Vagina (tissue), 2 donors: ENCODE data around the gene SCFD1. TPM values are rescaled to one million over a fixed set of nuclear protein-coding genes. Genes with fewer than 3 reads are reported as not detected.

Source experiments
- DNase-seq, 2 donors: peaks; one replicate each; pipeline ENCODE4 v3.0.0-alpha.2; 2017; ENCODE audit errors: extremely low spot score in 2 of 2
- H3K27ac ChIP-seq: fragments of 200-600 bp; sonication (generic); one replicate; pipeline ENCODE4 v1.5.1; 2019
- H3K27me3 ChIP-seq: fragments of 200-600 bp; sonication (generic); one replicate; pipeline ENCODE4 v1.5.1; 2019
- H3K36me3 ChIP-seq, 2 donors: fragments of 200-600 bp; sonication (generic); one replicate each; pipeline ENCODE4 v1.5.1; 2017 to 2019
- H3K4me1 ChIP-seq: fragments of 200-600 bp; sonication (generic); one replicate; pipeline ENCODE4 v1.5.1; 2019
- H3K4me3 ChIP-seq, 2 donors: fragments of 200-600 bp; sonication (generic); 1 replicate in 1 of 2; 2 replicates in 1 of 2; pipeline ENCODE4 v1.5.1; 2016 to 2019
- H3K9me3 ChIP-seq: fragments of 200-600 bp; sonication (generic); one replicate; pipeline ENCODE4 v1.5.1; 2019
- CTCF ChIP-seq, 3 experiments: fragments of 450-650 bp in 2 of 3; fragments of 200-600 bp in 1 of 3; sonication (generic) in 1 of 3; IDR thresholded peaks; one replicate each; pipeline ENCODE4 v1.5.1; 2017 to 2019; ENCODE audit warnings: antibody characterized with exemption in 3 of 3, mild to moderate bottlenecking in 2 of 3, moderate library complexity in 2 of 3
- POLR2A ChIP-seq, 2 donors: fragments of 450-650 bp; IDR thresholded peaks; one replicate each; pipeline ENCODE4 v1.6.1; 2017; ENCODE audit warnings: antibody characterized with exemption in 2 of 2, mild to moderate bottlenecking in 2 of 2, moderate library complexity in 2 of 2
- POLR2AphosphoS5 ChIP-seq, 2 donors: sonication (generic); formaldehyde crosslinking; IDR thresholded peaks; one replicate each; pipeline ENCODE4 v1.9.0; 2017; ENCODE audit warnings: antibody characterized with exemption in 2 of 2, mild to moderate bottlenecking in 2 of 2, low read depth in 1 of 2; ENCODE audit not compliant: insufficient read depth in 1 of 2
- intact Hi-C: fragments of 100-400 bp; cut with DNase I; formaldehyde crosslinking; loops from one replicate; pipeline ENCODE4 v1.15.1; 2023
- total RNA-seq: library from RNA; depleted of rRNA; stranded (reverse); fragments of >200 nt; gene quantifications from one replicate; pipeline ENCODE4 v1.2.3, GENCODE V29; 2016

SCFD1 gene
- total RNA-seq, 1 donor from 2014 or later: 40.8 TPM

- peaks cover 9% of the 10 kb centered on the region for H3K4me1 ChIP-seq
These were observed 41.4 kb upstream of the SCFD1 start for GRCh38 chr14:30580616-30581282.

GRCh38 chr14:30581283-30581625, 40.9 kb upstream of the SCFD1 start:
- no peaks in the 10 kb centered on the region for H3K36me3 ChIP-seq
- no peak overlapping the region for H3K27ac ChIP-seq
- no peaks in the 10 kb centered on the region for H3K27me3 ChIP-seq
- H3K4me1 ChIP-seq: peaks cover 9% of the 10 kb centered on the region
- TF ChIP-seq CTCF (IDR thresholded peaks at IDR 0.05) (no peak), POLR2A (IDR thresholded peaks at IDR 0.05) (no peak)
- no peaks in the 10 kb centered on the region for H3K9me3 ChIP-seq
- no peak overlapping the region for H3K4me3 ChIP-seq
- no peak for DNase-seq
- intact Hi-C loops: no loop called here

More at GRCh38 chr14:30580616-30581282, 41.4 kb upstream of the SCFD1 start:
- H3K36me3 ChIP-seq: no peaks in the 10 kb centered on the region
- H3K4me3 ChIP-seq: no peak overlapping the region
- TF ChIP-seq POLR2A (IDR thresholded peaks at IDR 0.05) (no peak), POLR2AphosphoS5 (IDR thresholded peaks at IDR 0.05; ENCODE audit: insufficient read depth in 1 of 2, low read depth in 1 of 2) (no peak)
- no peak for DNase-seq
- intact Hi-C loops: no loop called here
- no peak overlapping the region for H3K27ac ChIP-seq
- H3K27me3 ChIP-seq: no peaks in the 10 kb centered on the region
- no peaks in the 10 kb centered on the region for H3K9me3 ChIP-seq

- Histone ChIP-seq H3K27me3 (no peaks in the 10 kb centered on the region), H3K9me3 (no peaks in the 10 kb centered on the region), H3K27ac (no peak overlapping the region), H3K4me1 (peaks cover 5% of the 10 kb centered on the region), H3K36me3 (no peaks in the 10 kb centered on the region), H3K4me3 (no peak overlapping the region)
- TF ChIP-seq CTCF (IDR thresholded peaks at IDR 0.05): no peak
- TF ChIP-seq POLR2AphosphoS5 (IDR thresholded peaks at IDR 0.05; ENCODE audit: insufficient read depth in 1 of 2, low read depth in 1 of 2): no peak
- no peak for DNase-seq
- intact Hi-C loops: no loop called here
These were observed 39.7 kb upstream of the SCFD1 start for GRCh38 chr14:30582376-30582775.

- no peaks in the 10 kb centered on the region for H3K27me3 ChIP-seq
- no peaks in the 10 kb centered on the region for H3K36me3 ChIP-seq
- H3K9me3 ChIP-seq: no peaks in the 10 kb centered on the region
- no peak overlapping the region for H3K4me3 ChIP-seq
- H3K27ac ChIP-seq: no peak overlapping the region
- DNase-seq: no peak
- intact Hi-C loops: no loop called here
- TF ChIP-seq POLR2AphosphoS5 (IDR thresholded peaks at IDR 0.05; ENCODE audit: insufficient read depth in 1 of 2, low read depth in 1 of 2) (no peak), CTCF (IDR thresholded peaks at IDR 0.05) (no peak), POLR2A (IDR thresholded peaks at IDR 0.05) (no peak)
- H3K4me1 ChIP-seq: no peaks in the 10 kb centered on the region
These were observed 38.0 kb upstream of the SCFD1 start for GRCh38 chr14:30584058-30584630.

GRCh38 chr14:30585204-30585603, 36.9 kb upstream of the SCFD1 start:
- H3K27me3 ChIP-seq: no peaks in the 10 kb centered on the region
- no peak overlapping the region for H3K4me3 ChIP-seq
- no peaks in the 10 kb centered on the region for H3K36me3 ChIP-seq
- H3K4me1 ChIP-seq: no peaks in the 10 kb centered on the region
- DNase-seq: no peak
- intact Hi-C loops: no loop called here
- no peak overlapping the region for H3K27ac ChIP-seq
- no peak for TF ChIP-seq CTCF (IDR thresholded peaks at IDR 0.05)
- TF ChIP-seq POLR2A (IDR thresholded peaks at IDR 0.05): no peak
- no peak for TF ChIP-seq POLR2AphosphoS5 (IDR thresholded peaks at IDR 0.05; ENCODE audit: insufficient read depth in 1 of 2, low read depth in 1 of 2)
- H3K9me3 ChIP-seq: no peaks in the 10 kb centered on the region
